DND-41 (cell line): Measurements from ENCODE around the gene TMEM175.

Experiments used
- ATAC-seq: fragments of 200-7000 bp; cut with Tn5 transposase; 3 replicates; pipeline ENCODE4 v1.9.1; 2021; ENCODE audit warnings: low read depth; ENCODE audit not compliant: insufficient read depth
- DNase-seq: peaks from one replicate; pipeline ENCODE4 v3.0.0-alpha.2; 2020
- H2AFZ ChIP-seq: 2 replicates; pipeline ENCODE4 v1.6.0; 2012; ENCODE audit warnings: low read depth, low read length
- H3K27ac ChIP-seq: 2 replicates; pipeline ENCODE4 v1.5.1; 2012; ENCODE audit warnings: low read length, inconsistent platforms
- H3K27me3 ChIP-seq: fragments of 200-600 bp; sonication (generic); 2 replicates; pipeline ENCODE4 v1.6.0; 2012; ENCODE audit warnings: low read length, mild to moderate bottlenecking, inconsistent platforms; ENCODE audit not compliant: insufficient read depth, poor library complexity
- H3K36me3 ChIP-seq: 2 replicates; pipeline ENCODE4 v1.5.1; 2012; ENCODE audit warnings: low read length, inconsistent platforms; ENCODE audit not compliant: insufficient read depth
- H3K4me1 ChIP-seq: 2 replicates; pipeline ENCODE4 v1.5.1; 2012; ENCODE audit warnings: mild to moderate bottlenecking, low read length; ENCODE audit not compliant: insufficient read depth
- H3K4me2 ChIP-seq: 2 replicates; pipeline ENCODE4 v1.6.0; 2012; ENCODE audit warnings: mild to moderate bottlenecking, moderate library complexity, low read length, inconsistent platforms; ENCODE audit not compliant: insufficient read depth
- H3K4me3 ChIP-seq, 2 experiments: fragments of 200-600 bp in 1 of 2; shearing (Covaris generic) in 1 of 2; 2 replicates each; pipeline ENCODE4 v1.5.1; 2012 to 2016; ENCODE audit warnings: inconsistent platforms in 2 of 2, low read length in 2 of 2, mild to moderate bottlenecking in 2 of 2, low read depth in 1 of 2, moderate library complexity in 1 of 2
- H3K79me2 ChIP-seq: 2 replicates; pipeline ENCODE4 v1.6.0; 2012; ENCODE audit warnings: low read length, inconsistent platforms; ENCODE audit not compliant: insufficient read depth
- H3K9ac ChIP-seq: 2 replicates; pipeline ENCODE4 v1.6.0; 2012; ENCODE audit warnings: low read depth, mild to moderate bottlenecking, inconsistent platforms, low read length, moderate library complexity
- H3K9me3 ChIP-seq: 2 replicates; pipeline ENCODE4 v1.5.1; 2012; ENCODE audit warnings: low read length, moderate library complexity, mild to moderate bottlenecking, inconsistent platforms; ENCODE audit not compliant: insufficient read depth, severe bottlenecking
- H4K20me1 ChIP-seq: 2 replicates; pipeline ENCODE4 v1.6.0; 2012; ENCODE audit warnings: low read length; ENCODE audit not compliant: insufficient read depth
- CTCF ChIP-seq: IDR thresholded peaks from 2 replicates; pipeline ENCODE4 v1.5.1; 2012; ENCODE audit warnings: borderline replicate concordance, low read length, moderate library complexity, mild to moderate bottlenecking; ENCODE audit not compliant: poor library complexity, severe bottlenecking; ENCODE audit errors: extremely low read depth
- EZH2 ChIP-seq: IDR thresholded peaks from 3 replicates; pipeline ENCODE4 v1.6.1; 2012; ENCODE audit warnings: borderline replicate concordance, low read depth, mild to moderate bottlenecking, moderate library complexity, low read length, inconsistent platforms; ENCODE audit not compliant: severe bottlenecking

The TMEM175 gene

GRCh38 chr4:896216-896615 lies 36.0 kb upstream of the TMEM175 start:
- ATAC-seq = no peak

DNA sequence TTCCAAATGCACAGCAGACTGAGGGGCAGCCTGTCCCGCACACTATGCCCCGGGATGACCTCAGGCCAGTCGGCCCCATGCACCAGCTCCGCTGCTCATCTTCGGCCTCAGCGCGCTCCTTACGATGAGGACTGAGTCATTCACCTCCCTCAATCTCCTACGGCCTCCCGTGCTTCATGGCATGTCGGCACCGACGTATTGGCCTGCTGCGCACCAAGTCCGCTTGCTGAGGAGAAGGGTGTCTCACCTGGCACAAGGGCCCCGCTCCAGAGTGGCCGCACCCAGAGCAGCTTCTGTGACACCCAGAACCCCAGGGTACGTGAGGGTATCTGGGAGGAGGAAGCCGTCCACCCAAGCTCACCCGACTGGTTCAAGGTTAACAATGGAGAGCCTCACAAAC lies 35.6 kb upstream of the TMEM175 start:
- Histone ChIP-seq H3K4me1 (no peaks in the 10 kb centered on the region), H3K79me2 (peaks cover 5% of the 10 kb centered on the region; the same call in 1 of the 2 replicates), H3K27ac (no peak overlapping the region), H3K9ac (no peak overlapping the region), H3K36me3 (peaks cover 84% of the 10 kb centered on the region), H3K27me3 (no peaks in the 10 kb centered on the region), H2AFZ (no peak overlapping the region), H3K4me3 (no peak overlapping the region), H3K9me3 (no peaks in the 10 kb centered on the region), H4K20me1 (peaks cover 51% of the 10 kb centered on the region), H3K4me2 (no peak overlapping the region)
- TF ChIP-seq CTCF (no peak), EZH2 (no peak)
- DNase-seq (no peak), ATAC-seq (no peak)

More at GRCh38 chr4:896216-896615, 36.0 kb upstream of the TMEM175 start:
- Histone ChIP-seq H3K9me3 (no peaks in the 10 kb centered on the region), H3K4me2 (no peak overlapping the region), H3K4me3 (no peak overlapping the region), H4K20me1 (peaks cover 48% of the 10 kb centered on the region), H3K79me2 (peaks cover 2% of the 10 kb centered on the region; the same call in 1 of the 2 replicates), H3K4me1 (no peaks in the 10 kb centered on the region), H3K9ac (no peak overlapping the region), H3K27ac (no peak overlapping the region), H3K27me3 (no peaks in the 10 kb centered on the region), H3K36me3 (peaks cover 84% of the 10 kb centered on the region), H2AFZ (no peak overlapping the region)
- TF ChIP-seq EZH2 = no peak
- TF ChIP-seq CTCF = peak; percentile 12
- no peak for DNase-seq

DNA sequence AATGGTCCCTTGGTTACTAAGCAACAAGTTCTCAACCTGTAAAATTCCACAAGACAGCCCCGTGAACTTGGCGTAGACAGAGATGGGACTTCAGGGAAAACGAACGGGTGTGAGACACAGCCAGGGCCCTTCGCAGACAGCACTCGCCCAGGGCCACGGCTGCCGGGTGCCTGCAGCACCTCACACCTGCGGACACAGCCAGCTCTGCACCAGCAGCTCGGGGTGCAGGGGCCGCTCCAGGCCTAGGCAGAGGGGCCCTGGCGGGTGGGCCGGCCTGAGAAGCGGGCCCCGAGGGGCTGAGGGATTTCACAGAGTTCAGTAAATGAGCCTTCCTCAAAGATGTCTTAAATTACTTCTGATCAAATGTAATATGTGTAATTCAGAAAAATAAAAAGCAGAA lies 34.1 kb upstream of the TMEM175 start:
- Histone ChIP-seq H3K9ac (no peak overlapping the region), H2AFZ (no peak overlapping the region), H3K4me2 (no peak overlapping the region), H3K9me3 (no peaks in the 10 kb centered on the region), H3K4me3 (no peak overlapping the region), H4K20me1 (peaks cover 43% of the 10 kb centered on the region), H3K4me1 (no peaks in the 10 kb centered on the region), H3K36me3 (peaks cover 72% of the 10 kb centered on the region), H3K79me2 (peaks cover 11% of the 10 kb centered on the region; the same call in 1 of the 2 replicates), H3K27ac (no peak overlapping the region), H3K27me3 (no peaks in the 10 kb centered on the region)
- DNase-seq (no peak), ATAC-seq (no peak)
- TF ChIP-seq EZH2 (no peak), CTCF (no peak)
